Endodermal cell (in vitro differentiated cells): ENCODE data around the gene IL21R. TPM values are rescaled to one million over a fixed set of nuclear protein-coding genes. Genes with fewer than 3 reads are reported as not detected.

ENCODE experiments used
- DNase-seq: peaks from one replicate; pipeline ENCODE4 v3.0.0-alpha.2; 2017
- H3K27ac ChIP-seq: 2 replicates; pipeline ENCODE4 v1.5.1; 2013; ENCODE audit warnings: mild to moderate bottlenecking, low read depth, low read length, moderate library complexity
- H3K27me3 ChIP-seq: 2 replicates; pipeline ENCODE4 v1.6.1; 2013; ENCODE audit warnings: mild to moderate bottlenecking, low read length, moderate library complexity; ENCODE audit not compliant: insufficient read depth, control insufficient read depth, poor library complexity, severe bottlenecking
- H3K36me3 ChIP-seq: 2 replicates; pipeline ENCODE4 v1.7.0; 2013; ENCODE audit warnings: mild to moderate bottlenecking, low read length, moderate library complexity; ENCODE audit not compliant: control insufficient read depth, insufficient read depth
- H3K4me1 ChIP-seq: one replicate; pipeline ENCODE4 v1.7.0; 2013; ENCODE audit warnings: low read length; ENCODE audit not compliant: control insufficient read depth, insufficient read depth
- H3K4me3 ChIP-seq: 2 replicates; pipeline ENCODE4 v1.5.1; 2013; ENCODE audit warnings: mild to moderate bottlenecking, low read length, moderate library complexity
- H3K9ac ChIP-seq: 2 replicates; pipeline ENCODE4 v1.6.1; 2013; ENCODE audit warnings: mild to moderate bottlenecking, low read length, moderate library complexity; ENCODE audit not compliant: poor library complexity, severe bottlenecking; ENCODE audit errors: extremely low read depth
- H3K9me3 ChIP-seq: 2 replicates; pipeline ENCODE4 v1.6.1; 2013; ENCODE audit warnings: mild to moderate bottlenecking, low read length, moderate library complexity; ENCODE audit not compliant: control insufficient read depth
- H3K27ac Mint-ChIP-seq: 2 replicates; pipeline ENCODE4 v1.8.0; 2020; ENCODE audit warnings: mixed read lengths
- H3K27me3 Mint-ChIP-seq: 2 replicates; pipeline ENCODE4 v1.8.0; 2021; ENCODE audit warnings: mild to moderate bottlenecking, mixed read lengths; ENCODE audit not compliant: insufficient read depth
- H3K36me3 Mint-ChIP-seq: 2 replicates; pipeline ENCODE4 v1.8.0; 2020; ENCODE audit warnings: low read depth, mixed read lengths
- H3K4me1 Mint-ChIP-seq: 2 replicates; pipeline ENCODE4 v1.8.0; 2020; ENCODE audit warnings: mixed read lengths
- H3K4me3 Mint-ChIP-seq: 2 replicates; pipeline ENCODE4 v1.8.0; 2020; ENCODE audit warnings: mild to moderate bottlenecking, moderate library complexity, mixed read lengths
- H3K9me3 Mint-ChIP-seq: 2 replicates; pipeline ENCODE4 v1.8.0; 2020; ENCODE audit warnings: mild to moderate bottlenecking, mixed read lengths
- CTCF ChIP-seq: fragments of 200-600 bp; sonication (generic); conservative IDR thresholded peaks from 2 replicates; pipeline ENCODE4 v1.5.0; 2021; ENCODE audit warnings: antibody characterized with exemption, mild to moderate bottlenecking
- whole genome bisulfite sequencing, 2 experiments: methylation state at CpG; one replicate each; pipeline versions ENCODE4 v1.1.5 to v1.1.7; 2013; ENCODE audit warnings: missing lambda C conversion rate in 2 of 2, mixed read lengths in 1 of 2; ENCODE audit not compliant: insufficient coverage in 1 of 2, insufficient read length in 1 of 2; 5-methylcytosine and 5-hydroxymethylcytosine counted together
- total RNA-seq, 2 donors: library from RNA; stranded (reverse); fragmentation: NEBNext Ultra II Directional in 1 of 2; extraction: Animal tissue kit (Norgen Biotek cat#: 25700) in 1 of 2; gene quantifications; 2 replicates in 1 of 2; 3 replicates in 1 of 2; pipeline ENCODE4 v1.2.1, GENCODE V29; 2021

Gene IL21R
- total RNA-seq, 2 donors from 2014 or later, result 0.18 TPM; not detected in 1

- Mint-ChIP-seq H3K4me3 (no peak overlapping the region), H3K36me3 (no peaks in the 10 kb centered on the region), H3K9me3 (peaks cover 36% of the 10 kb centered on the region), H3K27me3 (peaks cover 1% of the 10 kb centered on the region), H3K27ac (no peak overlapping the region), H3K4me1 (no peaks in the 10 kb centered on the region)
- TF ChIP-seq CTCF, result no peak
- no peak overlapping the region for H3K4me3 ChIP-seq
- H3K36me3 ChIP-seq, result no peaks in the 10 kb centered on the region
- no peaks in the 10 kb centered on the region for H3K4me1 ChIP-seq
- no peak for DNase-seq
- no peaks in the 10 kb centered on the region for H3K27me3 ChIP-seq
- no peak overlapping the region for H3K27ac ChIP-seq
- H3K9me3 ChIP-seq, result peaks cover 33% of the 10 kb centered on the region
- H3K9ac ChIP-seq, result no peak overlapping the region
Observed at GRCh38 chr16:27421961-27422740, 20.2 kb downstream of the IL21R start.

GRCh38 chr16:27424772-27425498 is 23.0 kb downstream of the IL21R start:
- no peak overlapping the region for H3K4me3 Mint-ChIP-seq
- no peak overlapping the region for H3K27ac ChIP-seq
- peaks cover 1% of the 10 kb centered on the region for H3K27me3 Mint-ChIP-seq
- no peak for DNase-seq
- no peak overlapping the region for H3K9ac ChIP-seq
- H3K27ac Mint-ChIP-seq, result no peak overlapping the region
- WGBS, 2 experiments, result 90 to 91% methylated on average over 7 to 10 of the region's 10 CpGs
- no peaks in the 10 kb centered on the region for H3K4me1 Mint-ChIP-seq
- no peak for TF ChIP-seq CTCF
- H3K27me3 ChIP-seq, result no peaks in the 10 kb centered on the region
- no peaks in the 10 kb centered on the region for H3K36me3 ChIP-seq
- peaks cover 33% of the 10 kb centered on the region for H3K9me3 ChIP-seq
- no peaks in the 10 kb centered on the region for H3K4me1 ChIP-seq
- no peak overlapping the region for H3K4me3 ChIP-seq
- peaks cover 31% of the 10 kb centered on the region for H3K9me3 Mint-ChIP-seq
- no peaks in the 10 kb centered on the region for H3K36me3 Mint-ChIP-seq

DNA sequence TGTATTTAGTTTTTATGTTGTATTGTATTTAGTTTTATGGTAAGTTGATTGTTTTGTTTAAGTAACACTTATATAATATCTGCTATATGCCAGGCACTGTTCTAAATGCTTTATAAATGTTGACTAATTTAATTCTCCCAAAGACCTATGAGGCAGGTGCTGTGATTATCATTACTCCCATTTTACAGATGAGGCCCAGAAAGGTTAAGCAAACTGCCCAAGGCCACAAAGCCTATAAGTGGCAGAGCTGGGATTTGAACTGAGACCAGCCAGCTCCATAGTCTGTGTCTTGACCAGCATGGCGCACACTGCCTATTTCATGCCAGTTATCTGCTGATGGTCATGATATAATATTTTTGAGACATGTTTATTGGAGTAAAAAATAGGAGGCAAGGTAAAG is 24.0 kb downstream of the IL21R start:
- no peak overlapping the region for H3K27ac Mint-ChIP-seq
- H3K9ac ChIP-seq, result no peak overlapping the region
- H3K27me3 ChIP-seq, result no peaks in the 10 kb centered on the region
- peaks cover 24% of the 10 kb centered on the region for H3K9me3 Mint-ChIP-seq
- no peak for TF ChIP-seq CTCF
- no peak overlapping the region for H3K4me3 Mint-ChIP-seq
- H3K36me3 ChIP-seq, result no peaks in the 10 kb centered on the region
- H3K36me3 Mint-ChIP-seq, result no peaks in the 10 kb centered on the region
- H3K27me3 Mint-ChIP-seq, result peaks cover 1% of the 10 kb centered on the region
- H3K4me1 Mint-ChIP-seq, result no peaks in the 10 kb centered on the region
- DNase-seq, result no peak
- no peak overlapping the region for H3K27ac ChIP-seq
- H3K4me1 ChIP-seq, result no peaks in the 10 kb centered on the region
- WGBS, 2 experiments, result 80 to 92% methylated on average over 1 of the region's 1 CpG
- peaks cover 28% of the 10 kb centered on the region for H3K9me3 ChIP-seq
- H3K4me3 ChIP-seq, result no peak overlapping the region
